Calu3 (cell line): ENCODE measurements around the gene PPP6R1. TPM values are rescaled to one million over a fixed set of nuclear protein-coding genes. Genes with fewer than 3 reads are reported as not detected.

Experiments used
- BruUV-seq: library from RNA; stranded (reverse); fragments of 400-500 nt; replicated peaks from 2 replicates; lab custom pipeline; 2021; lab: Mats Ljungman, UMichigan
- CTCF ChIA-PET: fragments of 300-600 bp; sonication (Branson Sonifier 250); formaldehyde crosslinking; loops from one replicate; lab custom pipeline; 2022; ENCODE audit warnings: antibody characterized with exemption; lab: Charles Lee
- DNase-seq: peaks from one replicate; pipeline ENCODE4 v3.0.0; 2022
- H3K27ac Mint-ChIP-seq: one replicate; pipeline ENCODE4 v1.8.0; 2022; ENCODE audit warnings: mixed read lengths; ENCODE audit not compliant: unreplicated experiment
- H3K27me3 Mint-ChIP-seq: one replicate; pipeline ENCODE4 v1.8.0; 2022; ENCODE audit warnings: mixed read lengths; ENCODE audit not compliant: unreplicated experiment
- H3K36me3 Mint-ChIP-seq: one replicate; pipeline ENCODE4 v1.8.0; 2022; ENCODE audit warnings: mild to moderate bottlenecking, moderate library complexity, mixed read lengths; ENCODE audit not compliant: insufficient read depth, unreplicated experiment
- H3K4me1 Mint-ChIP-seq: one replicate; pipeline ENCODE4 v1.8.0; 2022; ENCODE audit warnings: mild to moderate bottlenecking, low read depth, mixed read lengths; ENCODE audit not compliant: unreplicated experiment
- H3K4me3 Mint-ChIP-seq: one replicate; pipeline ENCODE4 v1.8.0; 2022; ENCODE audit warnings: mild to moderate bottlenecking, low read depth, moderate library complexity, mixed read lengths; ENCODE audit not compliant: unreplicated experiment
- H3K9me3 Mint-ChIP-seq: one replicate; pipeline ENCODE4 v1.8.0; 2022; ENCODE audit warnings: low read depth, mixed read lengths; ENCODE audit not compliant: unreplicated experiment
- intact Hi-C: fragments of 100-400 bp; cut with micrococcal nuclease; formaldehyde crosslinking; loops from one replicate; pipeline ENCODE4 v1.10.0; 2022; ENCODE audit not compliant: unreplicated experiment
- total RNA-seq: library from RNA; stranded (reverse); gene quantifications from 2 replicates; pipeline ENCODE4 v1.2.3, GENCODE V29; 2022
- TF ChIP-seq, protein P1 (sequence below): fragments of 200-600 bp; IDR thresholded peaks from one replicate; pipeline ENCODE4 v1.8.0; 2022; ENCODE audit warnings: antibody characterized with exemption; ENCODE audit not compliant: unreplicated experiment

PPP6R1 gene
- total RNA-seq, 1 experiment from 2014 or later, result 126 TPM

DNA sequence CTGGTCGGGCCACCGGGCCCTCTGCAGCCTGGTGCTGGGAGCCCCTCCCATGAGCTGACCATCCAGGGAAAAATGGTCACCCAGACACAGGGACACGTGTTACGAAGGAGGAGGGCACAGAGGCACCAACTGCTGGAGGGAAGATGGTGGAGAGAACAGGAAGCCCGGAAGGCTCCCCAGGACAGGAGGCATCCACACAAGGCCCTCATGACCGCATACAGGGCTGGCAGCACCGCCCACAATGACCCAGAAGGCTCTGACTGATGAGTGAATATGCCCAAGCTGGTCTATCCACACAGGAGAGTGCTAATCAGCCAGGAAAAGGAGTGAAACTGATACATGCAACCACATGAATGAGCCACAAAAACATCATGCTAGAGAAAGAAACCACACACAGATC lies 16.3 kb downstream of the PPP6R1 start:
- no TSS peak for BruUV-seq
- intact Hi-C loops, result no loop called here

GRCh38 chr19:55241935-55242464 lies 16.8 kb downstream of the PPP6R1 start:
- H3K27ac Mint-ChIP-seq, result no peak overlapping the region
- no peak overlapping the region for H3K4me3 Mint-ChIP-seq
- DNase-seq, result no peak
- no peaks in the 10 kb centered on the region for H3K4me1 Mint-ChIP-seq
- CTCF ChIA-PET, result interaction anchor here (0.5 kb wide), 1 partner anchor 40 kb away, joined by 3 read pairs; no protein-coding TSS in a partner anchor
- H3K36me3 Mint-ChIP-seq, result peaks cover 57% of the 10 kb centered on the region
- no peaks in the 10 kb centered on the region for H3K27me3 Mint-ChIP-seq
- H3K9me3 Mint-ChIP-seq, result no peaks in the 10 kb centered on the region
- BruUV-seq, result no TSS peak
- TF ChIP-seq, protein P1, sequence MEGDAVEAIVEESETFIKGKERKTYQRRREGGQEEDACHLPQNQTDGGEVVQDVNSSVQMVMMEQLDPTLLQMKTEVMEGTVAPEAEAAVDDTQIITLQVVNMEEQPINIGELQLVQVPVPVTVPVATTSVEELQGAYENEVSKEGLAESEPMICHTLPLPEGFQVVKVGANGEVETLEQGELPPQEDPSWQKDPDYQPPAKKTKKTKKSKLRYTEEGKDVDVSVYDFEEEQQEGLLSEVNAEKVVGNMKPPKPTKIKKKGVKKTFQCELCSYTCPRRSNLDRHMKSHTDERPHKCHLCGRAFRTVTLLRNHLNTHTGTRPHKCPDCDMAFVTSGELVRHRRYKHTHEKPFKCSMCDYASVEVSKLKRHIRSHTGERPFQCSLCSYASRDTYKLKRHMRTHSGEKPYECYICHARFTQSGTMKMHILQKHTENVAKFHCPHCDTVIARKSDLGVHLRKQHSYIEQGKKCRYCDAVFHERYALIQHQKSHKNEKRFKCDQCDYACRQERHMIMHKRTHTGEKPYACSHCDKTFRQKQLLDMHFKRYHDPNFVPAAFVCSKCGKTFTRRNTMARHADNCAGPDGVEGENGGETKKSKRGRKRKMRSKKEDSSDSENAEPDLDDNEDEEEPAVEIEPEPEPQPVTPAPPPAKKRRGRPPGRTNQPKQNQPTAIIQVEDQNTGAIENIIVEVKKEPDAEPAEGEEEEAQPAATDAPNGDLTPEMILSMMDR, result no peak
- intact Hi-C loops, result no loop called here

More for the DNA sequence above, 16.3 kb downstream of the PPP6R1 start:
- Mint-ChIP-seq H3K36me3 (peaks cover 57% of the 10 kb centered on the region), H3K4me1 (peaks cover 4% of the 10 kb centered on the region), H3K27me3 (no peaks in the 10 kb centered on the region), H3K9me3 (no peaks in the 10 kb centered on the region), H3K27ac (no peak overlapping the region), H3K4me3 (no peak overlapping the region)
- CTCF ChIA-PET, result no interaction called here
- no peak for DNase-seq
- TF ChIP-seq, protein P1, result no peak

- CTCF ChIA-PET, result interaction anchor here (0.5 kb wide), 1 partner anchor 41 kb away, joined by 3 read pairs; no protein-coding TSS in a partner anchor
- peaks cover 59% of the 10 kb centered on the region for H3K36me3 Mint-ChIP-seq
- no peak overlapping the region for H3K4me3 Mint-ChIP-seq
- H3K9me3 Mint-ChIP-seq, result no peaks in the 10 kb centered on the region
- no TSS peak for BruUV-seq
- DNase-seq, result no peak
- H3K4me1 Mint-ChIP-seq, result no peaks in the 10 kb centered on the region
- H3K27ac Mint-ChIP-seq, result no peak overlapping the region
- TF ChIP-seq, protein P1, result no peak
- intact Hi-C loops, result no loop called here
- H3K27me3 Mint-ChIP-seq, result no peaks in the 10 kb centered on the region
Observed at GRCh38 chr19:55241143-55241934, 17.5 kb downstream of the PPP6R1 start.

DNA sequence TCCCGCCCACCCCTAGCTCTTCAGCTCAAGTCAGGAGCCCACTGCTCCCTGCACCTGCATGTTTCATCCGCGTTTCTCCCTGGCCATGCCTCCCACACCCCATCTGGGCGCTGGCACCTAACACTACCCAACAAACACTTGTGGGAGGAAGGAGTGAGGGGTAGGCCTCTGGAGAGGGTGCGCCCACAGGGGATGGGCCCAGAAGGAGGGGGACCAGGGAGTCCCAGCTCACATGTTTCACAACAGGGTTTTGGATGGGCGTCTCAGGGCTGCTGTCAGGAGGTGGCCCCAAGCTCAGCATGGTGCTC lies 18.1 kb downstream of the PPP6R1 start:
- H3K36me3 Mint-ChIP-seq, result peaks cover 65% of the 10 kb centered on the region
- CTCF ChIA-PET, result no interaction called here
- H3K9me3 Mint-ChIP-seq, result no peaks in the 10 kb centered on the region
- no peaks in the 10 kb centered on the region for H3K27me3 Mint-ChIP-seq
- BruUV-seq, result no TSS peak
- TF ChIP-seq, protein P1, result no peak
- DNase-seq, result no peak
- intact Hi-C loops, result no loop called here
- H3K4me3 Mint-ChIP-seq, result no peak overlapping the region
- no peaks in the 10 kb centered on the region for H3K4me1 Mint-ChIP-seq
- H3K27ac Mint-ChIP-seq, result no peak overlapping the region
